Kidney capillary endothelial cell (primary cell): ENCODE measurements around the gene HOXC5.
"Not testable (repeated sequence)": the region's sequence is repeated elsewhere in the genome, so short reads cannot be mapped to it uniquely, and the experiment has no call there.

ENCODE experiments used
- DNase-seq: peaks from one replicate; pipeline ENCODE4 v3.0.0-alpha.2; 2018; ENCODE audit warnings: low spot score

HOXC5 gene

DNA sequence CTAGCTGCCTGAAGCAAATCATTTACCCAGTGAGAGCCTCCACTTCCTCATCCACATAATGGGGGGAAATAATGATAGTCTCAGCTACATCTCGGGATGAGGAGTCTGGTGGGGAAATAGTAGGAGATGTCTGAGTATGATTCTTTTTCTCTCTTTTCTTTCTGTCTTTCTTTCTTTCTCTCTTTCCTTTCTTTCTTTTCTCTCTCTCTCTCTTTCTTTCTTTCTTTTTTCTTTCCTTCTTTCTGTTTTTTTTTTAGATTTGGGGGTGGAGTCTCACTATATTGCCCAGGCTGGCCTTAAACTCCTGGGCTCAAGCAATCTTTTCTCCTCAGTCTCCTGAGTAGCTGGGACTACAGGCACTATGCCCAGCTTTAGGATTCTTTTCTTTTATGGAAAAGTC lies 33.6 kb downstream of the HOXC5 start:
- DNase-seq, result no peak

DNA sequence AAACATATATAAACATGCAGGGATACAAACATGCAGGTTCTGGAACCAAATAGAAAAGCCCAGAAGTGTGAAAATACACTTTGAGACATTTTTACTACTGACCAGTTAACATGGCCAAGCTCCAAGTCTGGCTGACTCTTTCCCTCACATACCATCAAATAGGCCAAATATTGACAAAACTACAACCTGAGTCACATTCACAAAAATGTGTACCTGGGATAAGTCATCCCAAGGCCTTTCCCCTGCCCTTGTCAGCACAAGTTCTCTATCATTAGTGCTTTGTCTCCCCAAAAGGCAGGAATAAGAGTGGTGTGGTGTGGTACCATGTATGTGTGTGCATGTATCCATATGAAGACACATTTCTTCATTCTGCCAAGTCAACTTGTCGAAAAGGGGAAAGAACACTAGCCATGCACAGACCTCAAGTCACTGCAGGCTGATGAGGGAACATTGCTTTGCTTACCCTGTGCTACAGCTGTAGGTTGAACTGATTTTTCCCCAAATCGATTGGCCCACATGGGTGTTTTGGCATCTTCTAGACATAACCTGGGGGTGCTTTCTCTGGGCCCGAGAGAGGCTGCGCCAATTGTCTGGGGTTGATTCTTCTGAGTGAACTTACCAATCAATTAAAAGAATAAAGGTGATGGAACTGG lies 35.7 kb downstream of the HOXC5 start:
- no peak for DNase-seq

DNA sequence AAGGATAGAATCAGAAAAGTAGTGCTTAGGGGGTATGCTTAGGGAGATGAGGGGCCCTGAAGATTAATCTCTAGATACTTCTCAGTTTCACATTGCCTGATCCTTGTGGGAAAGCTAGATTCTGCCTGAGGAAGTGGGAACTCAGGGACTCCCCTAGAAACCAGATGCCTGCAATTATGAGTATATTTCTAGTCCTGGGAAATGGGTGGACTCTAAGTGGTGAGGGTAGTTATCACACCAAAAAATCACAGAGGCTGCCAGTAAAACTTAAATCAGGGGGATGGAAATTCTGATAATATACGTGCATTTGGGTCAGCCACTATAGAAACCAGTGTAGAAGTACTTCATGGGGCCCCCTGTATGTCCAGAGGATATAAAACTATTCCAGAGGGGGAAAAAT lies 39.1 kb downstream of the HOXC5 start:
- DNase-seq, result no peak

GRCh38 chr12:54074308-54074707 lies 41.5 kb downstream of the HOXC5 start:
- no peak for DNase-seq

GRCh38 chr12:54075409-54075808 lies 42.6 kb downstream of the HOXC5 start:
- no peak for DNase-seq

GRCh38 chr12:54075974-54076373 lies 43.1 kb downstream of the HOXC5 start:
- no peak for DNase-seq

DNA sequence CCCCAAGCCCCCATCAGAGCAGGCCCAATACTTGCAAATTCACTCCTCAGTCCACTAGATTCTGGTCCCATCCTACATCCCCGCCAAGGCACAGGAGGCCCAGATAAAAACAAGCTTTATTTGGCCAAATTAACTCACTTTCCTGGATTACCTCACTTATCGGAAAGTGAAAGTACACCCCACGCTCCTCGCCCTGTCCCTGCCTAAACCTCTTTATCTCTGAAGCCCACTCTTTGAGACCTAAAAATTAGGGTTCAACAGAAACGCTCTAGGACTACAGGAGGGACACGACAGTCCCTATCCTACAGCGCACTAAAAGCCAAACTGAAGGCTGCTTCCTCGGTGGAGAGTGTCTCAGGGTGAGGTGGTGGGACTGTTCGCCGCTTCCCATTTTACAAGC lies 45.0 kb downstream of the HOXC5 start:
- DNase-seq, result not testable (repeated sequence)

DNA sequence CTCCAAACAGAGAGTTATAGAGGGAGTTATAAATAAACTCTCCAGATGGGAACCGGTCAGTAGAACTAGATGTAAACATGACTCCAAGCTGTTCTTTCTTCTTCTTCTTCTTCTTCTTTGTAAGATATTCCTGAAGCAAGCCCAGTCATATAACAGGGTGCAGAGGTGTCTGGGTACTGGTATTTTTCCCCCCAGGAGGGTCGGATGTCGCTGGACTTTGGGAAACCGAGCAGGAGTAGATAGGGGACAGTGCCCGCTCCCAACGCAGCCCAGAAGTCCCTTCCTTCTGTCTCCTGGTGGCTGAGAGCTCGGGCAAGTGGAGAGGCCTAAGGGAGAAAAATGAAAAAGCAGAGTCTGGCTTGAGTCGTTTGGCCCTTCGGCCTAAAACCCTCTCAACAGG lies 46.3 kb downstream of the HOXC5 start:
- not testable (repeated sequence) for DNase-seq

GRCh38 chr12:54080008-54080924 lies 47.4 kb downstream of the HOXC5 start:
- DNase-seq, result not testable (repeated sequence)

GRCh38 chr12:54081053-54081514 lies 48.2 kb downstream of the HOXC5 start:
- not testable (repeated sequence) for DNase-seq

- DNase-seq, result not testable (repeated sequence)
Measured at GRCh38 chr12:54081581-54082396, 48.9 kb downstream of the HOXC5 start.

DNA sequence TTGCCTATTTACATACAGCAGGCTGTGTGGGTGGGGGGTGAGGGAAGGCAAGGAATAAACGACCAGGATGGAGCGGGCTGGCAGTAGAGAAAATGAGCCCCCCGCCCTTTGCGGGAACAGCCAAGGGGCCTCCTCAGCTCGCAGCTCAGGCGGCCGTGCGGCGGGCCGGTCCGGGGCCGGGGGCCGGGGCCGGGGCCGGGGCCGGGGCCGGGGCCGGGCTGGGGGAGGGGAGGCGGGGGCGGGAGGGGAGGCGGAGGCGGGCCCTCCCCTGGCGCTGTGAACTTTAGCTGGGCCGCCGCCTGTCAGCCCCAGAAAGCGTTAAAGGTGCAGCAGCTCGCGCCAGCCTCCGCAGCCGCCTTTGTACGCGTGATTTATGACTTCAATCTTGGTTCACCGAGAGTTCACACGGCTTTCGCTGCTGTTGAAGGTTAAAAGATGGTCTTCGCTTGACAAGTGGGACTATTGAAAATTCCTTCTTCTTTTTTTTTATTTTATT lies 49.6 kb downstream of the HOXC5 start:
- DNase-seq, result no peak
